ENCODE data around the gene ZNF780A. TPM values are rescaled to one million over a fixed set of nuclear protein-coding genes. Genes with fewer than 3 reads are reported as not detected.

Gene ZNF780A
- total and polyA plus RNA-seq, 2 of the 8 experiments (the other 6 are each of a cell fraction or from before 2014, with no cell fraction given) = 3.5 to 12.0 TPM

DNA sequence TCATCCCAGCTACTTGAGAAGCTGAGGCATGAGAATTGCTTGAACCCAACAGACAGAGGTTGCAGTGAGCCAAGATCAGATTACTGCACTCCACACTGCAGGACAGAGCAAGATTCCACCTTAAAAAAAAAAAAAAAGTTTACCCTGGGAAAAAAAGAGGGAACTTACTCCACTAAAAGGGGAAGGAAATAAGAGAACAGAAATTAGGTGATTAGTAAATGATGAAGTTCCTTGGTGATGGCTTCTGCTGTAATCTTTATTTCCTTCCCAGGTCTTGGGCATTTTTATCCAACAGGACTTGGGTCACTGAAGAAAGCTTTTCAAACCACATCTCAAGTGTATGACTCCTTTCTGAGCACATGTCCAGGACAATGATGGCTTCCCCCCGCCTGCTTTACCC lies 9.3 kb downstream of the ZNF780A start:
- Histone ChIP-seq H3K56ac (replicated peaks; ENCODE audit: insufficient read length, low read depth, low read length) (no peak overlapping the region), H3K23me2 (ENCODE audit: low read depth, low read length) (no peaks in the 10 kb centered on the region; the same call in 1 of the 2 replicates), H3K23ac (ENCODE audit: insufficient read length) (no peak overlapping the region), H3K27ac (ENCODE audit: low read depth, low read length) (no peak overlapping the region), H3K18ac (ENCODE audit: extremely low read depth, low read length) (no peak overlapping the region), H3K36me3 (ENCODE audit: control insufficient read depth in 2 of 4, insufficient read depth in 4 of 4, low read length in 3 of 4) (peaks cover 2 to 39% (median 26%) of the 10 kb centered on the region in 4 experiments; a peak in 7 of 8 replicates), H4K8ac (ENCODE audit: extremely low read depth, insufficient read depth, low read length) (no peak overlapping the region), H3K4me3 (ENCODE audit: extremely low read depth in 1 of 4, insufficient read depth in 2 of 4, low read depth in 3 of 4, low read length in 4 of 4) (no peak overlapping the region), H3K27me3 (replicated peaks in 1 of 4; ENCODE audit: control insufficient read depth in 3 of 4, extremely low read depth in 1 of 4, insufficient read depth in 3 of 4, low read length in 3 of 4) (no peaks in the 10 kb centered on the region), H2BK12ac (ENCODE audit: low read depth, low read length) (no peak overlapping the region), H4K5ac (ENCODE audit: insufficient read length, low read depth, low read length) (no peak overlapping the region), H3K4ac (replicated peaks; ENCODE audit: insufficient read length, low read depth, low read length) (no peak overlapping the region), H2BK5ac (ENCODE audit: low read depth, low read length) (no peak overlapping the region), H3K4me1 (replicated peaks in 1 of 4; ENCODE audit: control insufficient read depth in 3 of 4, insufficient read depth in 4 of 4, low read length in 3 of 4) (no peaks in the 10 kb centered on the region; a peak in 2 of 7 replicates), H4K20me1 (replicated peaks in 1 of 2; ENCODE audit: control insufficient read depth in 1 of 2, insufficient read depth in 2 of 2, low read length in 2 of 2) (no peaks in the 10 kb centered on the region), H2AK5ac (ENCODE audit: low read depth, low read length) (no peak overlapping the region), H2BK120ac (replicated peaks; ENCODE audit: low read depth, low read length) (no peak overlapping the region), H3K4me2 (ENCODE audit: insufficient read depth in 1 of 2, low read depth in 2 of 2, low read length in 2 of 2) (no peak overlapping the region), H3K79me2 (ENCODE audit: control insufficient read depth in 1 of 2, insufficient read depth in 2 of 2, low read length in 2 of 2) (peaks cover 0 to 4% of the 10 kb centered on the region in 2 experiments; a peak in 1 of 4 replicates), H2BK20ac (ENCODE audit: low read length) (no peak overlapping the region), H2BK15ac (ENCODE audit: low read length) (no peak overlapping the region), H4K91ac (replicated peaks; ENCODE audit: insufficient read length, low read length) (no peak overlapping the region), H3K79me1 (ENCODE audit: low read depth, low read length) (no peaks in the 10 kb centered on the region), H3K9ac (replicated peaks in 1 of 4; ENCODE audit: extremely low read depth in 1 of 4, low read depth in 3 of 4, low read length in 3 of 4) (no peak overlapping the region), H3K14ac (ENCODE audit: insufficient read length) (no peak overlapping the region), H2AFZ (ENCODE audit: low read length) (no peak overlapping the region), H3K9me3 (ENCODE audit: insufficient read depth in 2 of 2, low read depth in 1 of 2, low read length in 1 of 2) (peaks cover 12 to 14% of the 10 kb centered on the region in 2 experiments; a peak in 3 of 4 replicates)
- no peak for TF ChIP-seq FOSL1 (IDR thresholded peaks at IDR 0.05; ENCODE audit: insufficient read depth, low read depth, low read length)
- no peak for TF ChIP-seq EGR1 (IDR thresholded peaks at IDR 0.05; ENCODE audit: borderline replicate concordance, low read depth, low read length)
- no peak for TF ChIP-seq HDAC2 (IDR thresholded peaks at IDR 0.05; ENCODE audit: borderline replicate concordance in 1 of 2, low read depth in 2 of 2, low read length in 2 of 2)
- no peak for TF ChIP-seq NANOG (IDR thresholded peaks at IDR 0.05; ENCODE audit: insufficient read depth, low read depth, low read length, poor library complexity, severe bottlenecking)
- no peak for TF ChIP-seq PHF8 (conservative IDR thresholded peaks at IDR 0.05; ENCODE audit: low read depth, low read length)
- no peak for TF ChIP-seq SP2 (IDR thresholded peaks at IDR 0.05; ENCODE audit: low read length)
- TF ChIP-seq, protein P1, sequence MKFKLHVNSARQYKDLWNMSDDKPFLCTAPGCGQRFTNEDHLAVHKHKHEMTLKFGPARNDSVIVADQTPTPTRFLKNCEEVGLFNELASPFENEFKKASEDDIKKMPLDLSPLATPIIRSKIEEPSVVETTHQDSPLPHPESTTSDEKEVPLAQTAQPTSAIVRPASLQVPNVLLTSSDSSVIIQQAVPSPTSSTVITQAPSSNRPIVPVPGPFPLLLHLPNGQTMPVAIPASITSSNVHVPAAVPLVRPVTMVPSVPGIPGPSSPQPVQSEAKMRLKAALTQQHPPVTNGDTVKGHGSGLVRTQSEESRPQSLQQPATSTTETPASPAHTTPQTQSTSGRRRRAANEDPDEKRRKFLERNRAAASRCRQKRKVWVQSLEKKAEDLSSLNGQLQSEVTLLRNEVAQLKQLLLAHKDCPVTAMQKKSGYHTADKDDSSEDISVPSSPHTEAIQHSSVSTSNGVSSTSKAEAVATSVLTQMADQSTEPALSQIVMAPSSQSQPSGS (IDR thresholded peaks at IDR 0.05; ENCODE audit: low read length) = no peak
- TF ChIP-seq CEBPB (IDR thresholded peaks at IDR 0.05; ENCODE audit: low read depth, low read length) = no peak
- TF ChIP-seq BRCA1 (IDR thresholded peaks at IDR 0.05; ENCODE audit: low read depth, low read length) = no peak
- TF ChIP-seq, protein P2, sequence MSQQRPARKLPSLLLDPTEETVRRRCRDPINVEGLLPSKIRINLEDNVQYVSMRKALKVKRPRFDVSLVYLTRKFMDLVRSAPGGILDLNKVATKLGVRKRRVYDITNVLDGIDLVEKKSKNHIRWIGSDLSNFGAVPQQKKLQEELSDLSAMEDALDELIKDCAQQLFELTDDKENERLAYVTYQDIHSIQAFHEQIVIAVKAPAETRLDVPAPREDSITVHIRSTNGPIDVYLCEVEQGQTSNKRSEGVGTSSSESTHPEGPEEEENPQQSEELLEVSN (IDR thresholded peaks at IDR 0.05) = no peak
- no peak for TF ChIP-seq TAF1 (IDR thresholded peaks at IDR 0.05; ENCODE audit: low read depth, low read length)
- TF ChIP-seq MAFK (IDR thresholded peaks at IDR 0.05; ENCODE audit: low read depth, low read length) = no peak
- ChIA-PET CTCF (ENCODE audit: partially characterized antibody) (no interaction called here), POLR2A (ENCODE audit: partially characterized antibody) (no interaction called here)
- WGBS, 2 experiments (ENCODE audit: extremely low coverage in 1 of 2, insufficient coverage in 1 of 2, insufficient read length in 1 of 2, insufficient replicate concordance in 2 of 2, low coverage in 1 of 2, low lambda C conversion rate in 2 of 2, missing lambda C conversion rate in 1 of 2) = 100% methylated on average over 1 of the region's 1 CpG; no CpG with 5 or more reads in 1 of the 2 experiments
- FAIRE-seq (no peak), DNase-seq (ENCODE audit: low read depth in 1 of 2, low spot score in 2 of 2) (no peak)

Measured in H1 (cell line).